H1 (cell line): Measurements from ENCODE around the gene ADAMTSL2. TPM values are rescaled to one million over a fixed set of nuclear protein-coding genes. Genes with fewer than 3 reads are reported as not detected.

Experiments used
- CTCF ChIA-PET: fragments of 300-600 bp; sonication (Branson Sonifier 250); formaldehyde crosslinking; loops from one replicate; lab custom pipeline; 2021; ENCODE audit not compliant: partially characterized antibody; lab: Charles Lee
- POLR2A ChIA-PET: fragments of 300-600 bp; sonication (Branson Sonifier 250); formaldehyde crosslinking; loops from one replicate; lab custom pipeline; 2021; ENCODE audit warnings: inconsistent platforms; ENCODE audit not compliant: partially characterized antibody; lab: Charles Lee
- DNase-seq, 2 experiments: peaks; one replicate each; pipeline versions ENCODE4 v3.0.0 to v3.0.0-alpha.2; 2010 to 2022; ENCODE audit warnings: low spot score in 2 of 2, low read depth in 1 of 2, mixed read lengths in 1 of 2
- FAIRE-seq: peaks from 2 replicates; lab custom pipeline; 2011; peaks lifted over from hg19 to GRCh38; lab: Jason Lieb, UNC
- H2AFZ ChIP-seq: 2 replicates; pipeline ENCODE4 v1.8.1; 2012; ENCODE audit warnings: low read length, inconsistent platforms
- H2AK5ac ChIP-seq: 2 replicates; pipeline ENCODE4 v1.6.1; 2013; ENCODE audit warnings: low read depth, low read length
- H2BK120ac ChIP-seq: replicated peaks from 2 replicates; pipeline ENCODE3; 2013; ENCODE audit warnings: low read depth, low read length, inconsistent platforms
- H2BK12ac ChIP-seq: 2 replicates; pipeline ENCODE4 v1.6.1; 2013; ENCODE audit warnings: low read depth, low read length
- H2BK15ac ChIP-seq: 2 replicates; pipeline ENCODE4 v1.6.1; 2013; ENCODE audit warnings: low read length
- H2BK20ac ChIP-seq: 2 replicates; pipeline ENCODE4 v1.6.1; 2013; ENCODE audit warnings: low read length
- H2BK5ac ChIP-seq: 2 replicates; pipeline ENCODE4 v1.6.1; 2013; ENCODE audit warnings: low read depth, low read length
- H3K14ac ChIP-seq: 2 replicates; pipeline ENCODE4 v1.6.1; 2013; ENCODE audit warnings: inconsistent platforms; ENCODE audit not compliant: insufficient read length
- H3K18ac ChIP-seq: 2 replicates; pipeline ENCODE4 v1.6.1; 2013; ENCODE audit warnings: low read length; ENCODE audit errors: extremely low read depth
- H3K23ac ChIP-seq: 2 replicates; pipeline ENCODE4 v1.6.1; 2013; ENCODE audit warnings: inconsistent platforms; ENCODE audit not compliant: insufficient read length
- H3K23me2 ChIP-seq: 2 replicates; pipeline ENCODE4 v1.6.1; 2013; ENCODE audit warnings: low read depth, low read length
- H3K27ac ChIP-seq: 2 replicates; pipeline ENCODE4 v1.6.1; 2011; ENCODE audit warnings: low read depth, low read length, inconsistent platforms
- H3K27me3 ChIP-seq, 4 experiments: replicated peaks in 1 of 4; 1 replicate in 1 of 4; 2 replicates in 3 of 4; pipeline versions ENCODE4 v1.6.1 to v1.8.1; 2011 to 2013; ENCODE audit warnings: low read length in 3 of 4, mild to moderate bottlenecking in 3 of 4, inconsistent platforms in 2 of 4, mixed read lengths in 2 of 4, moderate library complexity in 1 of 4; ENCODE audit not compliant: control insufficient read depth in 3 of 4, insufficient read depth in 3 of 4; ENCODE audit errors: extremely low read depth in 1 of 4
- H3K36me3 ChIP-seq, 4 experiments: 2 replicates each; pipeline versions ENCODE4 v1.6.1 to v1.8.1; 2011 to 2013; ENCODE audit warnings: mild to moderate bottlenecking in 4 of 4, low read length in 3 of 4, moderate library complexity in 2 of 4, control low read depth in 1 of 4, inconsistent platforms in 1 of 4; ENCODE audit not compliant: insufficient read depth in 4 of 4, control insufficient read depth in 2 of 4
- H3K4ac ChIP-seq: replicated peaks from 2 replicates; pipeline ENCODE3; 2013; ENCODE audit warnings: low read length, low read depth, mixed read lengths, inconsistent platforms; ENCODE audit not compliant: insufficient read length
- H3K4me1 ChIP-seq, 4 experiments: replicated peaks in 1 of 4; 1 replicate in 1 of 4; 2 replicates in 3 of 4; pipeline versions ENCODE4 v1.6.1 to v1.8.1; 2011 to 2013; ENCODE audit warnings: low read length in 3 of 4, inconsistent platforms in 2 of 4, mixed read lengths in 1 of 4; ENCODE audit not compliant: insufficient read depth in 4 of 4, control insufficient read depth in 3 of 4
- H3K4me2 ChIP-seq, 2 experiments: 2 replicates each; pipeline versions ENCODE4 v1.6.1 to v1.8.1; 2011 to 2013; ENCODE audit warnings: low read depth in 2 of 2, low read length in 2 of 2, control low read depth in 1 of 2, inconsistent platforms in 1 of 2, mild to moderate bottlenecking in 1 of 2; ENCODE audit not compliant: insufficient read depth in 1 of 2
- H3K4me3 ChIP-seq, 4 experiments: fragments of 200-600, 300-600 bp in 1 of 4; sonication (generic), shearing (Covaris generic), sonication (Bioruptor Twin) in 1 of 4; 2 replicates each; pipeline versions ENCODE4 v1.5.1 to v1.8.1; 2011 to 2016; ENCODE audit warnings: low read length in 4 of 4, low read depth in 3 of 4, control low read depth in 2 of 4, inconsistent platforms in 2 of 4, mild to moderate bottlenecking in 2 of 4, mixed read lengths in 1 of 4, moderate library complexity in 1 of 4; ENCODE audit not compliant: insufficient read depth in 2 of 4; ENCODE audit errors: extremely low read depth in 1 of 4
- H3K56ac ChIP-seq: replicated peaks from 2 replicates; pipeline ENCODE3; 2013; ENCODE audit warnings: low read depth, mild to moderate bottlenecking, mixed read lengths, low read length, inconsistent platforms; ENCODE audit not compliant: insufficient read length
- H3K79me1 ChIP-seq: 2 replicates; pipeline ENCODE4 v1.6.1; 2013; ENCODE audit warnings: low read depth, low read length, control low read depth
- H3K79me2 ChIP-seq, 2 experiments: 2 replicates each; pipeline versions ENCODE4 v1.6.1 to v1.8.1; 2012 to 2013; ENCODE audit warnings: low read length in 2 of 2, mild to moderate bottlenecking in 2 of 2, inconsistent platforms in 1 of 2; ENCODE audit not compliant: insufficient read depth in 2 of 2, control insufficient read depth in 1 of 2
- H3K9ac ChIP-seq, 4 experiments: replicated peaks in 1 of 4; 1 replicate in 1 of 4; 2 replicates in 3 of 4; pipeline versions ENCODE4 v1.6.1 to v1.8.1; 2011 to 2013; ENCODE audit warnings: low read depth in 3 of 4, low read length in 3 of 4, control low read depth in 2 of 4, mild to moderate bottlenecking in 2 of 4, moderate library complexity in 2 of 4, inconsistent platforms in 1 of 4; ENCODE audit errors: extremely low read depth in 1 of 4
- H3K9me3 ChIP-seq, 2 experiments: 2 replicates each; pipeline versions ENCODE4 v1.6.1 to v1.8.1; 2012 to 2013; ENCODE audit warnings: mild to moderate bottlenecking in 2 of 2, moderate library complexity in 2 of 2, control low read depth in 1 of 2, inconsistent platforms in 1 of 2, low read depth in 1 of 2, low read length in 1 of 2, mixed read lengths in 1 of 2; ENCODE audit not compliant: insufficient read depth in 2 of 2
- H4K20me1 ChIP-seq, 2 experiments: replicated peaks in 1 of 2; 2 replicates each; pipeline versions ENCODE3 to v1.8.1; 2011 to 2013; ENCODE audit warnings: inconsistent platforms in 2 of 2, low read length in 2 of 2, mild to moderate bottlenecking in 1 of 2; ENCODE audit not compliant: insufficient read depth in 2 of 2, control insufficient read depth in 1 of 2
- H4K5ac ChIP-seq: 2 replicates; pipeline ENCODE4 v1.6.1; 2013; ENCODE audit warnings: low read length, low read depth, mixed read lengths, inconsistent platforms; ENCODE audit not compliant: insufficient read length
- H4K8ac ChIP-seq: 2 replicates; pipeline ENCODE4 v1.8.0; 2013; ENCODE audit warnings: mild to moderate bottlenecking, moderate library complexity, low read length, inconsistent platforms; ENCODE audit not compliant: insufficient read depth; ENCODE audit errors: extremely low read depth
- H4K91ac ChIP-seq: replicated peaks from 2 replicates; pipeline ENCODE3; 2013; ENCODE audit warnings: low read length, mixed read lengths, inconsistent platforms; ENCODE audit not compliant: insufficient read length
- BCL11A ChIP-seq, 2 experiments: IDR thresholded peaks; one replicate each; pipeline ENCODE4 v1.6.1; 2011; ENCODE audit warnings: low read depth in 2 of 2, low read length in 2 of 2, mild to moderate bottlenecking in 2 of 2
- CBX8 ChIP-seq: fragments of 300-800, 300-1000 bp; sonication (generic); IDR thresholded peaks from 2 replicates; pipeline ENCODE4 v1.7.1; 2016; ENCODE audit warnings: low read depth, low read length, borderline replicate concordance
- EP300 ChIP-seq, 2 experiments: IDR thresholded peaks; 1 replicate in 1 of 2; 2 replicates in 1 of 2; pipeline ENCODE4 v1.6.1; 2011 to 2012; ENCODE audit warnings: low read depth in 2 of 2, low read length in 2 of 2, mild to moderate bottlenecking in 2 of 2, borderline replicate concordance in 1 of 2, inconsistent platforms in 1 of 2, moderate library complexity in 1 of 2
- EZH2 ChIP-seq: fragments of 200-600 bp; sonication (generic); IDR thresholded peaks from 2 replicates; pipeline ENCODE4 v1.7.1; 2012; ENCODE audit warnings: low read depth, mild to moderate bottlenecking, moderate library complexity, low read length, inconsistent platforms; ENCODE audit not compliant: severe bottlenecking
- JUND ChIP-seq: IDR thresholded peaks from 2 replicates; pipeline ENCODE4 v1.6.1; 2011; ENCODE audit warnings: mild to moderate bottlenecking, improper control_type of control experiment, low read length
- SAP30 ChIP-seq: fragments of 300-600 bp; sonication (generic); IDR thresholded peaks from 2 replicates; pipeline ENCODE4 v1.7.1; 2012; ENCODE audit warnings: low read length, moderate library complexity, mild to moderate bottlenecking, inconsistent platforms; ENCODE audit not compliant: insufficient read depth, insufficient replicate concordance
- SIN3A ChIP-seq, 2 experiments: IDR thresholded peaks in 1 of 2; conservative IDR thresholded peaks in 1 of 2; 2 replicates each; pipeline ENCODE4 v1.6.1; 2011 to 2012; ENCODE audit warnings: low read length in 2 of 2, improper control_type of control experiment in 1 of 2, low read depth in 1 of 2, mild to moderate bottlenecking in 1 of 2
- SRF ChIP-seq: IDR thresholded peaks from 2 replicates; pipeline ENCODE4 v1.6.1; 2011; ENCODE audit warnings: mild to moderate bottlenecking, low read depth, low read length, moderate library complexity
- TAF1 ChIP-seq: IDR thresholded peaks from 2 replicates; pipeline ENCODE4 v1.6.1; 2011; ENCODE audit warnings: mild to moderate bottlenecking, low read depth, low read length
- USF2 ChIP-seq: IDR thresholded peaks from 2 replicates; pipeline ENCODE4 v1.6.1; 2011; ENCODE audit warnings: low read length, improper control_type of control experiment
- WGBS, 2 experiments: shearing (Covaris generic) in 1 of 2; methylation state at CpG; one replicate each; pipeline versions ENCODE4 v1.1.6 to v1.1.7; 2013 to 2015; ENCODE audit warnings: low lambda C conversion rate in 2 of 2, mixed read lengths in 2 of 2, inconsistent platforms in 1 of 2, low coverage in 1 of 2, missing lambda C conversion rate in 1 of 2; ENCODE audit not compliant: insufficient replicate concordance in 2 of 2, insufficient coverage in 1 of 2, insufficient read length in 1 of 2; ENCODE audit errors: extremely low coverage in 1 of 2, missing lambda C conversion rate in 1 of 2; 5-methylcytosine and 5-hydroxymethylcytosine counted together
- polyA plus RNA-seq, 7 experiments: library from polyadenylated mRNA; depleted of rRNA in 3 of 7; stranded (reverse) in 5 of 7; unstranded in 2 of 7; fragments of >200 nt in 5 of 7; fragments of 200-250 nt in 2 of 7; gene quantifications; 1 replicate in 5 of 7; 2 replicates in 1 of 7; 4 replicates in 1 of 7; pipeline versions ENCODE4 v1.2.1 to v1.2.3, GENCODE V29; 2011 to 2013; ENCODE audit warnings: missing spikeins in 2 of 7, mixed read lengths in 2 of 7
- total RNA-seq: library from RNA; stranded (reverse); fragmentation: NEBNext Ultra II Directional; extraction: Animal tissue kit (Norgen Biotek cat#: 25700); gene quantifications from 2 replicates; pipeline ENCODE4 v1.2.1, GENCODE V29; 2021
- TF ChIP-seq, protein P1 (sequence below): IDR thresholded peaks from 2 replicates; pipeline ENCODE4 v1.6.1; 2011; ENCODE audit warnings: low read depth, mild to moderate bottlenecking, low read length; ENCODE audit not compliant: insufficient read depth

The ADAMTSL2 gene
- total and polyA plus RNA-seq, 2 of the 8 experiments (the other 6 are each of a cell fraction or from before 2014, with no cell fraction given): 0.74 to 0.76 TPM

DNA sequence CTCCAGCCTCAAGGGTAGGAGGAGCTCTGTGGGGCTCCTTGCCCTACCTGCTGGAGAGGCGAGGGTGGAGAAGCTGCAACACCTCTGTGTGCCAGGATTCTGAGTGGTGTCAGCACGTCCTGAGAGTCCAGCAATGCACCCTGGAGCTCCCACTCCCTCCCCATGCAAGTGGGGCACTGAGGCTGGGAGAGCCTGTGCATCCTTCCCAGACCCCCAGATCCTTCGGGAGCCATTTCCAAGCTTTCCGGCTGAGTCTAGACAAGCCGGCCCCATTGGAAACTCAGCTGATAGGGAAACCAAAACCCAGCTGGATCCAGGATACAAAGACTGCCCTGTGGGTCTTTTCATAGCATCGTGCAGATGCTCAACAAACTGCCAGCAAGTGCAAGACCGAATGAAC lies 72.9 kb downstream of the ADAMTSL2 start:
- no peak overlapping the region for H4K8ac ChIP-seq
- ChIA-PET CTCF (interaction anchor here (0.7 to 3.2 kb wide), 9 partner anchors 13 to 119 kb away, joined by 3 to 14 read pairs (median 3); partner anchors contain the start of gene DBH), POLR2A (interaction anchor here (0.6 kb wide), 1 partner anchor 23 kb away, joined by 3 read pairs; no protein-coding TSS in a partner anchor)
- H3K9ac ChIP-seq: no peak overlapping the region
- H3K9me3 ChIP-seq: no peaks in the 10 kb centered on the region
- no peak overlapping the region for H2BK5ac ChIP-seq
- no peaks in the 10 kb centered on the region for H3K79me1 ChIP-seq
- no peak overlapping the region for H2AFZ ChIP-seq
- H3K4me3 ChIP-seq: no peak overlapping the region
- H2BK120ac ChIP-seq: no peak overlapping the region
- H3K36me3 ChIP-seq: no peaks in the 10 kb centered on the region
- DNase-seq: no peak
- FAIRE-seq: no peak
- H4K20me1 ChIP-seq: no peaks in the 10 kb centered on the region
- H3K4me2 ChIP-seq: no peak overlapping the region
- no peak overlapping the region for H2BK12ac ChIP-seq
- no peak overlapping the region for H3K23ac ChIP-seq
- no peak overlapping the region for H4K91ac ChIP-seq
- H3K79me2 ChIP-seq: no peaks in the 10 kb centered on the region
- H4K5ac ChIP-seq: no peak overlapping the region
- no peak overlapping the region for H2BK15ac ChIP-seq
- no peak overlapping the region; the same call in 1 of the 2 replicates for H3K18ac ChIP-seq
- H2AK5ac ChIP-seq: no peak overlapping the region
- H2BK20ac ChIP-seq: no peak overlapping the region
- no peak overlapping the region for H3K56ac ChIP-seq
- WGBS, 2 experiments: 77% methylated on average over 7 of the region's 7 CpGs; no CpG with 5 or more reads in 1 of the 2 experiments
- H3K14ac ChIP-seq: no peak overlapping the region
- peaks cover 0 to 7% (median 3%) of the 10 kb centered on the region in 4 experiments; a peak in 5 of 7 replicates for H3K4me1 ChIP-seq
- no peak overlapping the region for H3K4ac ChIP-seq
- no peak overlapping the region for H3K27ac ChIP-seq
- H3K23me2 ChIP-seq: peaks cover 4% of the 10 kb centered on the region; the same call in 1 of the 2 replicates
- peaks cover 5 to 23% (median 16%) of the 10 kb centered on the region in 4 experiments for H3K27me3 ChIP-seq
- TF ChIP-seq USF2: no peak
- TF ChIP-seq BCL11A (IDR thresholded peaks at IDR 0.05; ENCODE audit: low read depth in 2 of 2, low read length in 2 of 2): no peak
- TF ChIP-seq EZH2: no peak
- no peak for TF ChIP-seq TAF1
- TF ChIP-seq EP300 (IDR thresholded peaks at IDR 0.05; ENCODE audit: borderline replicate concordance in 1 of 2, low read depth in 2 of 2, low read length in 2 of 2): no peak
- TF ChIP-seq, protein P1, sequence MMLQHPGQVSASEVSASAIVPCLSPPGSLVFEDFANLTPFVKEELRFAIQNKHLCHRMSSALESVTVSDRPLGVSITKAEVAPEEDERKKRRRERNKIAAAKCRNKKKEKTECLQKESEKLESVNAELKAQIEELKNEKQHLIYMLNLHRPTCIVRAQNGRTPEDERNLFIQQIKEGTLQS: no peak
- no peak for TF ChIP-seq SAP30
- TF ChIP-seq JUND: no peak
- no peak for TF ChIP-seq CBX8
- TF ChIP-seq SIN3A (conservative IDR thresholded peaks at IDR 0.05 in 1 of 2, IDR thresholded peaks at IDR 0.05 in 1 of 2; ENCODE audit: low read depth in 1 of 2, low read length in 2 of 2): no peak
- TF ChIP-seq SRF: no peak
